GF-D8 (cell line): ENCODE data around the gene MARCO.
"Not testable (repeated sequence)": the region's sequence is repeated elsewhere in the genome, so short reads cannot be mapped to it uniquely, and the experiment has no call there.

Source experiments
- DNase-seq: peaks from one replicate; lab custom pipeline; 2025; lab: John Stamatoyannopoulos, UW

Gene MARCO

DNA sequence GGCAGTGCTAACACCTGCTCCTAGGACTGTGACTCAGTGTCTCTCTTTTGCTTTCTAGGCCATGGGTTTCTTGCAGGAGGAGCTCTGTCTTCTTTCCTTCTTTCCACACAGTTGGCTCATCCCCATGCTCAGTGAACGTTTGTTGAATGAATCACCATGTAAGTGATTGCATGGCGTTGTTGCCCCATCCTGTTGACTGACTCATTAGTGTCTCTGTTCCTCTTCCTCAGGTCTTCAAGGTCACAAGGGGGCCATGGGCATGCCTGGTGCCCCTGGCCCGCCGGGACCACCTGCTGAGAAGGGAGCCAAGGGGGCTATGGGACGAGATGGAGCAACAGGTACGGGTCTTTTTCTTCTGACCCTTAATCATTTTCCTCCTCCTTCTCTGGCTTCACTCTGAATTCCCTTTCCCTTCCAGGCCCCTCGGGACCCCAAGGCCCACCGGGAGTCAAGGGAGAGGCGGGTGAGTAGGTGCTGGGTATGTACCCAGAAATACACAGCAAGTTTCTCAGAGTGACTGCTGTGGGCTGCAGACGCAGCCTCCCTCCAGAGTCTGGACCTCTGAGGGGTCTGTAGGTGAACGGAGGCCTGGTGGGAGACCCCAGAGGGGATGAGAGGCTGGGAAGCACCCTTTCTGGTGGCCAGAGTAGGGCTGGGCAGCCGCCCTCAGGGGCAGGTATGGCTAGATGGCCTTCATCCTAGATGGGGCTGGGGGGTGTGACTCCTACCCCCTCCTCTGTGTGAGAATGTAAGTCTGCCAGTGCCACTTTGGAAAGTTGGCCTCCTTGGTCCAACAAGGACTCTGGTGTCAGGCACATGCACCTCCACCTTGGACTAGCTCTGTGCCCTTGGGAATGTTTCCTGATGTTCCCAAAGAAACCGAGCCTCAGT is 32.4 kb downstream of the MARCO start:
- no peak for DNase-seq

- DNase-seq, result no peak
Observed at GRCh38 chr2:118975133-118975532, 33.1 kb downstream of the MARCO start.

GRCh38 chr2:118978064-118978463 is 36.1 kb downstream of the MARCO start:
- no peak for DNase-seq

DNA sequence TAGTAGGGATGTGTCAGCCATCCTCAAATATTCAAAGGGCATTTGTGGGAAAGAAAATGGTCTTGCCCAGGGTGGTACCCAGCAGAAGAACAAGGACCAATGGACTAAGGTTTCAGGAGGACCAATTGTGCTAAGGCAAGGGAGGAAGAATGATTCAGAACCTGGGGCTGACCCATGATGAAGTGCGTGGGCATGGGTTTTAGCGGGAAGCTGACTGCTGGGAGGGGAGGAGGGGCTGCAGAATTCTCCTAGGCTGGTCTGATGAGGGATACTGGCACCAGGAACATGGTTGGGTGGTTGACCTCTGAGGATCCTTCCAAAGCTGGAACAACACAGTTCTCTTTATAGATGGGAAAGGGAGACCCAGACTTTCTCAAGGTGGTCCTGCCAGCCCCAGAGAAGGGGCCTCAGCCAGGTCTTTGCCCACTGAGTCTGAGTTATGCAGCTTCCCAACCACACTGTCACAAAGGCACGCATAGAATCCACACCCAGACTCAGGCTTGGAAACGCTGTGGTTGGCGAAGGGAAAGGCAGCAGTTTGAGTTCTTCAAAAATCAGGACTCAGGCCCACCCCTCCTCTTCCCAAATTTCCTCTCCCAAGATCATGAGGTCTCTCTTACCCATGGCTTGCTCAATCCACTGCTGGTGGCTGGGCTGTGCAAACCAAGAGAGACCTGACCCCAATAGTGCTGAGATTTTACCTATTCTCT is 37.3 kb downstream of the MARCO start:
- no peak for DNase-seq

DNA sequence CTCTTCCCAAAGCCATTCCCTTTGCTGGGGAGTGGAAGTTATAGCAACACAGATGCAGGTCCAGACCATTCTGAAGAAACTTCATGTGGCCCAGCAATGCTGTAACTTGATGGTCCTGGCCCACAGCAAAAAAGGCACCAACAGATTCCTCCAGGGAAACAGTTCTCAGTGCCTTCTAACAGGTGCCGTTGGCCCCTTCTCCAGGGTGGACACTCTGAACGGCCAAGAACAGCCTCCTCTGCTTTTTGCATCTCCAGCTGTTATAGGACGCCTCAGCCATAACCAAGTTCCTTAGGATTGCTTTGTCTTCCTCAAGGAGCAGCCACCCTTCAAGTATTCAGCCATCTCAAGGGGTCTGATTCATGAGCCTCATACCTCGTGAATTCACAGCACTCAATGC is 38.0 kb downstream of the MARCO start:
- DNase-seq, result no peak

DNA sequence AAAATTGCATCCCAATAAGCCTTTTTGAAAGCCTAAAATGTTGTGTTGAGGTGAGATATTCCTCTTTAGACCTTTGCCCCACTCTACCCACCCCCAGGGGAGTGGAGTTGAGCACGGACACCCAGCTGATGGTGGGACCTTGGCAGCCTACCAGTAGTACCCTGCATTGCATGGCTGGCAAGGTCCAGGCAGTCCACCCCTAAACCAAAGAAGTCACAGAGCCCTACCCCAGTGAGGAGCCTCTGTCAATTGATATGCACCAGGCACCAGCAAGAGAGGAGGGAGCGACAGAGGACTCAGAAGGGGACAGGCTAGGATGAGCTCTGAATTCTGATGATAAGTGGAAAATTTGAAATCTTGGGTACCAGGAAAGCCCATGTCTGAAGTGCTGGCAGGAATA is 38.6 kb downstream of the MARCO start:
- no peak for DNase-seq

DNA sequence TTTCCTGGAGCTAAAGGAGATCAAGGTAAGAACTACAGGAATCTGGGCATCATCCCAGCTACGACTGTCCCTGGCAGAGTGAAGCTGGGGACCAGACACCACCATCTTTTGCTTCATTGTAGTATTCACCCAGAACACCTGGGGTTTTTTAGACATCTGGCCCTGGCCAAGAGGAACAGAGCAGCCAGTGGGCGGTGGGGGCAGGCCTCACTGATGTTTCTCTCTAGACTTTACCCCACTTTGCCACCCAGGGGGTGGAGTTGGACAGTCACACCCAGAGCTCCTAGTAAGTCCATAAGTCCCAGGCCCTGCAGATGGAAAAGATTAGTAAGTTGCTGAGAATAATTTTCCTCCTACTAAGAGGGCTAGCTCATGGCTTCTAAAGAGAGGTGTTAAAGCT is 39.6 kb downstream of the MARCO start:
- DNase-seq, result no peak

GRCh38 chr2:118982039-118982438 is 40.0 kb downstream of the MARCO start:
- DNase-seq, result no peak

- no peak for DNase-seq
Observed at GRCh38 chr2:118983133-118983532, 41.1 kb downstream of the MARCO start.

DNA sequence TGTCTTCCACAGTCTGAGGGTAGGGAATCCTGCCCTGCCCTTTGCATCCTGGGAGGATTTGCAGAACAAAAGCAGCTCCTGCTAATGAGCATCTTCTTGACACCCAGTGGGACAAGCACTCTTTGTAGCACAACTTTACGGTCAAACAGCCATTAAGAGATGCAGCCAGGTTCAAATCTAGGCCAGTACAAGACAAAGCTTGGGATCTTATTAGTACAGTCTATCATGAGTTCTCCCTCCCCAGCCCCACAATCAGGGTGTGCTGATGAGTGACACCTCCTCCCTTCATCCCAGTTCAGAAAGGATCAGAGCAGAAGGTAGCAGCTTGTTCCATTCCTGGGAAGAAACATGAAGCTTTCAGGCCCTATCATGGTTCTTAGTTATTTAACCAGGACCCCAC is 41.9 kb downstream of the MARCO start:
- DNase-seq, result no peak

DNA sequence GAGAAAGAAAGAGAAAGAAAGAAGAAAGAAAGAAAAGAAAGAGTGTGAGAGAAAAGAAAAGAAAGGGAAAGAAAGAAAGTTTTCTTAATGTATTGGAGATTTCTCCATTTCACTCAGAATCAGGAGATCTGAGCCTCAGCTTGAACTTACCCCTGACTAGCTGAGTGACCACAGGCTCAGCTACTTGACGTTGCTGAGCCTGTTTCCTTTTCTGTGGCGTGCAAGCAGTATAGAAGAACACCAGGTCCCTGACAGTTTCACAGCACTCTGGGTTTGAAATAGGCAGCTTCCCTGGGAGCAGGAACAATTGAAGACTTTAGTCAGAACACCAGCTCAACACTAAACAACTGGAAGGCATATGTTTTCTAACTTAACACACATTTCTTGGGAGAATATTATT is 44.7 kb downstream of the MARCO start:
- no peak for DNase-seq

DNA sequence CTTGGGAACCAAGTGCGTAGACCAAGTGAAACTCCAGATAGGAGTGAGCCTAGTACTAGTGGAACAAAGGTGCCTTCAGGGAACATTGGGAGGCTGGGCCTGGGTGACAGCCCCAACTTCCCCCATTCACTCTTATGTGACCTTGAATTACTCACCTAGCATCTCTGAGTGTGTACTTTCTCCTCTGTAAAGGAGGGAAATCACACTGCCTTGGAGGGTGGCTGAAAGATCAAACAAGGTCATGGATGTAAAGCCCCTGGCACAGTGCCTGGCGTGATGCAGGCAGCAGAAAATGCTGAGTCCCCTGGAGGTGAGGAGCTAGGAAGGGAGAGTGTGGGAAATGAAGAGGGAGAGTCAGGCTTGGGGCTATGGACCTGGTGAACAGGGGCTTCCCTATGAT is 45.9 kb downstream of the MARCO start:
- DNase-seq, result no peak

DNA sequence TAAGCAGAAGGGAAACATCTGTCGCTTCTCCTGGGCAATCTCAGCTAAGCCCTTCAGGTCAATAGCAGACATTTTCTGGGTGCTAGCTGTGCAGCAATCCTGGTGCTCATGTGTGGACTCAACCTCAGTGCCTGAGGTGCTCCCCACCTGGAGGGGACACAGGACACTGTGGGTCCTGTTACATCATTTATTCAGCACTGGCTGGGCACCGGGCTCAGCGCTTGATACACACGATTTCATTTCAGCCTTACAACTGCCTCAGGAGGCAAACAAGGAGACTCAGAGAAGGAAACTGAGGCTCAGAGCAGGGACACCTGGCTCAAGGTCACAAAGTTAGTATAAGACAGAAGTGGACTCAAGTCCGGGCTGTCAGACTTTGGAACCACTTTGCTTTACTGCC is 46.7 kb downstream of the MARCO start:
- DNase-seq, result no peak

GRCh38 chr2:118989481-118989880 is 47.5 kb downstream of the MARCO start:
- no peak for DNase-seq

- no peak for DNase-seq
Observed at GRCh38 chr2:118990757-118991545, 49.0 kb downstream of the MARCO start.

DNA sequence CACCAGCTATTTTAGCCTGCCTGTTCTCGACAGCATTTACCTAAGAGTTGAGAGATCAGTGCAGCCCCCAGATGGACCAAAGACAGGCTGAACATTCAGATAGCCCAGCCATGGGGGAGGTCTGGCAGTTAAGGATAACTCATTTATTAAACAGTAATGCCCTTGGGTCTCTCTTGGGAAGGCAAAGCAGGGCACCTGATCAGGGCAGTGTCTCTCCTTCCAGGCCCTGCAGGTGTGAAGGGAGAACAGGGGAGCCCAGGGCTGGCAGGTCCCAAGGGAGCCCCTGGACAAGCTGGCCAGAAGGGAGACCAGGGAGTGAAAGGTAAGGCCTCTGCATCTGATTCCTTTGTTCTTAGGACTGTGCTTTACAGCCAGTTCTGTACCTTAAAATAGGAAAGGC is 49.6 kb downstream of the MARCO start:
- DNase-seq, result no peak

DNA sequence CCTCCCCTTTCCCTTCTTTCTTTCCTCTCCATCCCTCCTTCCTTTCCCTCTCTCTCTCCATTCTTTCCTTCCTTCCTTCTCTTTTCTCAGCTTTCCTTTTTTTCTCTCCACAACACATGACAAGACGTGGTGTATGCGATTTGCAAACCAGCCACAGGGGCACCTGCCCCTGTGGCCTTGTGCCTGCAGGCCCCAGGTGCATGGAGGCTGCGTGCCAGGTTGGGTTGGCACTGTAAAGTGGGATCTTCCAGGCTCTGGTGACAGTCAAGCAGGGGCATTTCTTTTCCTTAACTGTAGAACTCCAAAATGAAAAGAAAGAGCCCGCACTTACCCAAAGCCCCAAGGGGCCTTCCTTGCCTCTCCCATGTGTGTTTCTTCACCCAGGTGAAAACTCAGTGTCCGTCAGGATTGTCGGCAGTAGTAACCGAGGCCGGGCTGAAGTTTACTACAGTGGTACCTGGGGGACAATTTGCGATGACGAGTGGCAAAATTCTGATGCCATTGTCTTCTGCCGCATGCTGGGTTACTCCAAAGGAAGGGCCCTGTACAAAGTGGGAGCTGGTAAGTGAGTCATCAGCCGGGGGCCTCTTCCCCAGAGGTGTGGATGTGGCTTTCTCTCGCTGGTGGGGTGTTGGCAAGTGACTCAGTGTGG is 50.9 kb downstream of the MARCO start:
- no peak for DNase-seq

GRCh38 chr2:118993392-118993752 is 51.4 kb downstream of the MARCO start:
- DNase-seq, result no peak

- no peak for DNase-seq
Observed at GRCh38 chr2:118994172-118994700, 52.2 kb downstream of the MARCO start.

- no peak for DNase-seq
Observed at GRCh38 chr2:118994778-118995177, 52.8 kb downstream of the MARCO start.

DNA sequence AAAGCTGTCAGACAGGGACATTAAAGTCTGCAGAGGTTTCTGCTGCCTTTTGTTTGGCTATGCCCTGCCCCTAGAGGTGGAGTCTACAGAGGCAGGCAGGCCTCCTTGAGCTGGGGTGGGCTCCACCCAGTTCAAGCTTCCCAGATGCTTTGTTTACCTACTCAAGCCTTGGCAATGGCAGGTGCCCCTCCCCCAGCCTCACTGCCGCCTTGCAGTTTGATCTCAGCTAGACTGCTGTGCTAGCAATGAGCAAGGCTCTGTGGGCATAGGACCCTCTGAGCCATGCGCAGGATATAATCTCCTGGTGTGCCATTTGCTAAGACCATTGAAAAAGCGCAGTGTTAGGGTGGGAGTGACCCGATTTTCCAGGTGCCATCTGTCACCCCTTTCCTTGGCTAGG is 61.9 kb downstream of the MARCO start:
- DNase-seq, result not testable (repeated sequence)

DNA sequence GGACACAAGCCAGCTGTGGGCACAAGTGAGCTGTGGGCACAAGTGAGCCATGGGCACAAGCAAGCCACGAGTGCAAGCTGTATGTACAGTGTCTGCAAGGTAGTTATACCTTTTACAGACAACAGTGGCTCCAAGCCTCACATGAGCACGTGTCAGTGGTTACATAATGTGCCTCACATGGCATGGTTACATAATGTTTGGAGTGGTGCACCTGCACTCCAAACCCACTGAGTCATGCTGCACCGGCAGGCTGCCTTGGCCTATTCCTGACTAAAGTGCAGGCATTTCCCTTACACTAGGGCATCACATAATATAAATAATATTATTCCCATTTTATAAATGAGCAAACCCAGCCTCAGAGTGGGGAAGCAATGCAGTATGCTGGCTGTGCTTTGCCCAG is 62.6 kb downstream of the MARCO start:
- no peak for DNase-seq
